HepG2 (cell line): ENCODE data around the gene ATP11C.

ENCODE experiments used
- ELF1 ChIP-seq: sonication (generic); formaldehyde crosslinking; IDR thresholded peaks from 2 replicates; pipeline ENCODE4 v1.4.0; 2020; ENCODE audit warnings: missing genetic modification reagents
- EZH2 ChIP-seq: conservative IDR thresholded peaks from 2 replicates; pipeline ENCODE4 v1.6.1; 2012; ENCODE audit warnings: mild to moderate bottlenecking, low read depth, low read length, moderate library complexity
- FOXK1 ChIP-seq: sonication (generic); formaldehyde crosslinking; IDR thresholded peaks from 2 replicates; pipeline ENCODE4 v1.4.0; 2020; ENCODE audit warnings: low read depth, missing genetic modification reagents, borderline replicate concordance
- JUND ChIP-seq: sonication (generic); formaldehyde crosslinking; IDR thresholded peaks from 2 replicates; pipeline ENCODE4 v1.8.0; 2022; ENCODE audit warnings: mild to moderate bottlenecking, missing genetic modification reagents
- MXD1 ChIP-seq: sonication (generic); formaldehyde crosslinking; IDR thresholded peaks from 2 replicates; pipeline ENCODE4 v1.4.0; 2020; ENCODE audit warnings: mild to moderate bottlenecking, missing genetic modification reagents
- NCOA2 ChIP-seq: sonication (generic); formaldehyde crosslinking; IDR thresholded peaks from 2 replicates; pipeline ENCODE4 v1.8.0; 2022; ENCODE audit warnings: inconsistent platforms
- PPARG ChIP-seq: conservative IDR thresholded peaks from 2 replicates; pipeline ENCODE4 v1.6.1; 2016; ENCODE audit warnings: missing biosample characterization, missing genetic modification reagents
- RNF219 ChIP-seq: sonication (generic); formaldehyde crosslinking; IDR thresholded peaks from 2 replicates; pipeline ENCODE4 v1.5.0; 2020; ENCODE audit warnings: mild to moderate bottlenecking, missing genetic modification reagents
- TRIM24 ChIP-seq: sonication (generic); formaldehyde crosslinking; IDR thresholded peaks from 2 replicates; pipeline ENCODE4 v1.8.0; 2022; ENCODE audit warnings: mild to moderate bottlenecking, missing genetic modification reagents
- ZNF558 ChIP-seq: sonication (generic); formaldehyde crosslinking; IDR thresholded peaks from 2 replicates; pipeline ENCODE4 v1.9.0; 2022; ENCODE audit warnings: mild to moderate bottlenecking, missing genetic modification reagents, borderline replicate concordance
- ZNF644 ChIP-seq: IDR thresholded peaks from 2 replicates; pipeline ENCODE4 v1.6.1; 2016; ENCODE audit warnings: low read depth

- no peak for TF ChIP-seq JUND (CRISPR knock-in tag)
- TF ChIP-seq PPARG (CRISPR knock-in tag) = no peak
- no peak for TF ChIP-seq FOXK1 (CRISPR knock-in tag)
- no peak for TF ChIP-seq MXD1 (CRISPR knock-in tag)
- TF ChIP-seq ZNF644 (CRISPR knock-in tag) = no peak
- TF ChIP-seq ELF1 (CRISPR knock-in tag) = peak; percentile 42; the same call in 1 of the 2 replicates
- no peak for TF ChIP-seq TRIM24 (CRISPR knock-in tag)
- TF ChIP-seq ZNF558 (CRISPR knock-in tag) = no peak
- TF ChIP-seq NCOA2 (CRISPR knock-in tag) = no peak
- TF ChIP-seq RNF219 = no peak
- TF ChIP-seq EZH2 = no peak
These were observed at the start of gene ATP11C for GRCh38 chrX:139932901-139933796.
